DMS53 treated with DMSO at 0.1 percent for 48 hours (cell line): ENCODE data around the gene PCNX3.

ENCODE experiments used
- DNase-seq: peaks from one replicate; lab custom pipeline; 2025; ENCODE audit not compliant: unreplicated experiment; lab: John Stamatoyannopoulos, UW

PCNX3 gene

DNA sequence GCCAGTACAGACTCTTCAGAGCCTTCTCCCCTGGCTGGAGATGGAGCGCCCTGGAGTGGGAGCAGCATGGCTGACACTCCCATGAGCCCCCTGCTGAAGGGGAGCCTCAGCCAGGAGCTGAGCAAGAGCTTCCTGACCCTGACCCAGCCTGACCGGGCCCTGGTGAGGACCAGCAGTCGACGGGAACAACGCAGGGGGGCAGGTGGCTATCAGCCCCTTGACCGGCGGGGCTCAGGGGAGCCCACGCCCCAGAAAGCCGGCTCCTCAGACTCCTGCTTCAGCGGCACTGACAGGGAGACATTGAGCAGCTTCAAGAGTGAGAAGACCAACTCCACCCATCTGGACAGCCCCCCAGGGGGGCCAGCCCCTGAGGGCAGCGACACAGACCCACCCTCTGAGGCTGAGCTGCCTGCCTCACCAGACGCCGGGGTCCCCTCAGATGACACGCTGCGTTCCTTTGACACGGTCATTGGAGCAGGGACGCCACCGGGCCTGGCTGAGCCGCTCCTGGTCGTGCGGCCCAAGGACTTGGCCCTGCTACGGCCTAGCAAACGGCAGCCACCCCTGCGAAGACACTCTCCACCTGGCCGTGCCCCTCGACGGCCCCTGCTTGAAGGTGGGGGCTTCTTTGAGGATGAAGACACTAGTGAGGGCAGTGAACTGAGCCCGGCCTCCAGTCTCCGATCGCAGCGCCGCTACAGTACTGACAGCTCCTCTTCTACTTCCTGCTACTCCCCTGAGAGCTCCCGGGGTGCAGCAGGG, 2.6 kb downstream of the PCNX3 start:
- DNase-seq, result no peak

- DNase-seq, result no peak
Observed at GRCh38 chr11:65618763-65619162, 3.2 kb downstream of the PCNX3 start.

- no peak for DNase-seq
Observed at GRCh38 chr11:65619281-65619928, 3.8 kb downstream of the PCNX3 start.

GRCh38 chr11:65620666-65621065, 5.1 kb downstream of the PCNX3 start:
- no peak for DNase-seq

DNA sequence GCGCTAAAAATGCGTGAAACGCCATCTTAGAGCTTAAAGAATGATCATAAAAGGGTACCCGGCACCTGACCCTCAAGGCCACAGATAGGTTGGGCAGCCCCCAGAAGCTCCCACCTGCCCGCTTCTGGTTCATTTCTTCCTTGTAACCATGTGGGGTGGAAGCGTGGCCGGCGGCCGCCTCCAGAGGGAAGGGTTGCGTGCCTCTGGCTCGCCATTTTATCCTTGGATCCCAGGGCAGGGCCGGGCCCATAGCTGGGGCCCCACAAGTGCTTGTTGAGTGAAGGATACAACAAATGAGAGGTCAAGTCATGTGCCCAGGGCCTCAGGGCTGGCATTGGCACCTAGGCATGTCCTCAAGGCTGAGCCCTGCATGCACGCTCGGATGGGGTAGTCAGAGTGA, 5.9 kb downstream of the PCNX3 start:
- no peak for DNase-seq

GRCh38 chr11:65622011-65622410, 6.4 kb downstream of the PCNX3 start:
- DNase-seq, result no peak

GRCh38 chr11:65623177-65623576, 7.6 kb downstream of the PCNX3 start:
- DNase-seq, result no peak

GRCh38 chr11:65623852-65624616, 8.5 kb downstream of the PCNX3 start:
- no peak for DNase-seq

GRCh38 chr11:65624931-65625627, 9.5 kb downstream of the PCNX3 start:
- no peak for DNase-seq

GRCh38 chr11:65625628-65626342, 10.2 kb downstream of the PCNX3 start:
- no peak for DNase-seq

DNA sequence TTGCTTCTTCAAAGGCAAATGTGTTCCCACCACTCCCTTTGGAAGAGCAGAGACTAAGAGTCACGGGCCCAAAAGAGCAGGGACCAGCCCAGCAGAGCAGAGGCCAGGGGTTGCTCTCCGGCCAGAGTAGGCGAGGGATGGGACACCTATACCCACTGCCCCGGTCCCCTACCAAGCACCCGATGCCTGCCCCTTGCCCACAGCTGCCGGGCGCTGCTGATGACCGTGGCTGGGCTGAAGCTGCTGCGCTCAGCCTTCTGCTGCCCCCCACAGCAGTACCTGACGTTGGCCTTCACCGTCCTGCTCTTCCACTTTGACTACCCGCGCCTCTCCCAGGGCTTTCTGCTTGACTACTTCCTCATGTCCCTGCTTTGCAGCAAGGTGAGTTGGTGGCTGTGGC, 11.6 kb downstream of the PCNX3 start:
- DNase-seq, result no peak

DNA sequence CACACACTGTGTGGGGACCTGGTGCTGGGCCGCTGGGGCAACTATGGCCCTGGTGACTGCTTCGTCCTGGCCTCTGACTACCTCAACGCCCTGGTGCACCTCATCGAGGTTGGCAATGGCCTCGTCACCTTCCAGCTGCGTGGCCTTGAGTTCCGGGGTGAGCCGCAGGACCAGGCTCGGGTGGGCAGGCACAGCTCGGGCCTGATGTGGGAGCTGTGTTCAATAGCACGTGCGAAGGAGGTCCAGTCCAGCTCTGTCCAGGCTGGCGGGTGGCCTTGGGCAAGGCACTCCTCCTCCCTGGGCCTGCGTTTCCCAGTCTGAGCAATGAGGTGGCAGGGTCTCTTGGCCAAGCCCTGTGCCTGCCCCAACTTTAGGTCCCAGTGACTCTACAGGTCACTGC, 14.0 kb downstream of the PCNX3 start:
- DNase-seq, result no peak

DNA sequence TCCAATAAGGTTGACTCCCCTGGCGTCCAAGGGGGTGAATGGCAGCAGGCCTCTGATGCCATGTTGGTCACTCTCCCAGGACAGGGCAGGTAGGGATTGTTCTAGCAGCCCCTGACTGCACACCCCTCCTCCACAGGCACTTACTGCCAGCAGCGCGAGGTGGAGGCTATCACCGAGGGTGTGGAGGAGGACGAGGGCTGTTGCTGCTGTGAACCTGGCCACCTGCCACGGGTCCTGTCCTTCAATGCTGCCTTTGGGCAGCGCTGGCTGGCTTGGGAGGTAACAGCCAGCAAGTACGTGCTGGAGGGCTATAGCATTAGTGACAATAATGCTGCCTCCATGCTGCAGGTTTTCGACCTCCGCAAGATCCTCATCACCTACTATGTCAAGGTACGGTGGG, 14.6 kb downstream of the PCNX3 start:
- DNase-seq, result no peak

DNA sequence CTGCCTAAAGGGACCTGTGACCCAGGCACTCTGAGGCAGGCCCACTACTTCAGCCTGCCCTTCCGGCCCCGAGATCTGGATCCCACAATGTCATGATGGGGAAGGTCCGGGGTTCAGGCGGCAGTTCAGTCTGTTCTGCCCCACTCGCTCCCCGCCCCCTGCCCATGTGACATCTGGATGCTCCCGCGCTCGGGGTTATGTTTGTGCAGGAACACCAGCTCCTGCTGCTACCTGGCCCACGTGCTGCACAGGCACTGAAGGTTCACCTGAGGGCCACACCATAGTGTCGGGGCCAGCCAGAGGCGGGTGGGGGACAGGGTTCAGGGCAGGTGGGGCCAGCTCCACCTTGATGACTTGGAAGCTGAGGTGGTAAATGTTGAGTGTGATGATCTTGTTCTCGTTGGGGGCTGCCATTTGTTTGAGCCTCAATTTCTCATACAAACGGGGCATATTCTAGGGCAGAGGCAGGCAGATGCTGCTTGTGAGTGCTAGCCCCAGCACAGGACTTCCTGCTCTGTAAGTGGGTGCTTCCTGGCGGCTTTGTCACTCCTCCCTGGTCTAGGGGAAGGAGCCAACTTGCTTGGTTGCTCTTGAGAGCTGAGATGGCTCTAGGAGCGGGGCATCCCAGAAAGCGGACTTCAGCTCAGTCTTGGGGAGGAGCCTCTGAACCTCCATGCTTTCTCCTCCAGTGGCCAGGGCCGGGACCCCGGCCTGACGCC, 18.0 kb downstream of the PCNX3 start:
- DNase-seq, result no peak

DNA sequence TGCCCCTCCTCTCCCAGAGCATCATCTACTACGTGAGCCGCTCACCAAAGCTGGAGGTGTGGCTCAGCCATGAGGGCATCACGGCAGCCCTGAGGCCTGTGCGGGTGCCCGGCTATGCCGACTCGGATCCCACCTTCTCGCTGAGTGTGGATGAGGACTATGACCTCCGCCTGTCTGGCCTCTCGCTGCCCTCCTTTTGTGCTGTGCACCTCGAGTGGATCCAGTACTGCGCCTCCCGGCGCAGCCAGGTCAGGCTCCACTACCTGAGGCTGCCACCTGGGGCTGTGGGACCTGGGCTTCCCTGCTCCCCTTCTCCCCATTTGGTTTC, 18.5 kb downstream of the PCNX3 start:
- no peak for DNase-seq

- no peak for DNase-seq
Observed at GRCh38 chr11:65634440-65634839, 18.9 kb downstream of the PCNX3 start.

- no peak for DNase-seq
Observed at GRCh38 chr11:65634905-65635731, 19.5 kb downstream of the PCNX3 start.

DNA sequence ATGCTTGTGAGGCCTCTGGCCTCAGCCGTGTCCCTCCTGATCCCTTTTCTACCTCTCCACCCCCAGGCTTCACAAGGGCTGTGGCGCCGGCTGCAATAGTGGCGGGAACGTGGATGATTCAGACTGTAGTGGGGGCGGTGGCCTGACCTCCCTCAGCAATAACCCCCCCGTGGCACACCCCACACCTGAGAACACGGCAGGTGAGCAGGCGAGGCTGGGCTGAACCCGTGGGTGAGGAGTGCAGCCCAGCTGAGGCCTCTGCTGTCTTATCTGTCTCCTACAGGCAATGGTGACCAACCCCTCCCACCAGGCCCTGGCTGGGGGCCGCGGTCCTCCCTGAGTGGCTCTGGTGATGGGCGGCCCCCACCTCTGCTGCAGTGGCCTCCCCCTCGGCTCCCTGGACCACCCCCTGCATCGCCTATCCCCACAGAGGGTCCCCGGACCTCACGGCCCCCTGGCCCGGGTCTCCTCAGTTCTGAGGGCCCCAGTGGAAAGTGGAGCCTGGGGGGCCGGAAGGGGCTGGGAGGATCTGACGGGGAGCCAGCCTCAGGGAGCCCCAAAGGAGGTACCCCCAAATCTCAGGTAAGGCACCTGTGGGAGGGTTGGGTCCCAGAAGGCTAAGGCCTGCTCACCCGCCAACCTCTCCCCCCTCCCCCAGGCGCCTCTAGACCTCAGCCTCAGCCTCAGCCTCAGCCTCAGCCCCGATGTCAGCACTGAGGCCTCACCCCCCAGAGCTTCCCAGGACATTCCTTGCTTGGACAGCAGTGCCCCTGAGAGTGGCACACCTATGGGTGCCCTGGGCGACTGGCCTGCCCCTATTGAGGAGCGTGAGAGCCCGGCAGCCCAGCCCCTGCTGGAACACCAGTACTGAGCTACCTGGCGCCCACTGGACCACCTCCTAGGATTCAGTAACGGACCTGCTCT, 20.8 kb downstream of the PCNX3 start:
- no peak for DNase-seq
